ENCODE measurements around the gene MUC22. TPM values are rescaled to one million over a fixed set of nuclear protein-coding genes. Genes with fewer than 3 reads are reported as not detected.
"Not testable (repeated sequence)": the region's sequence is repeated elsewhere in the genome, so short reads cannot be mapped to it uniquely, and the experiment has no call there.

Gene MUC22
- total RNA-seq, 2 experiments from 2014 or later: not detected

GRCh38 chr6:31033075-31033474, 22.8 kb downstream of the MUC22 start:
- no peak overlapping the region for H3K27ac Mint-ChIP-seq
- CTCF ChIA-PET: no interaction called here
- no peak overlapping the region for H3K4me3 Mint-ChIP-seq
- DNase-seq: no peak
- peaks cover 20% of the 10 kb centered on the region for H3K27me3 Mint-ChIP-seq
- POLR2A ChIA-PET: no interaction called here
- no peaks in the 10 kb centered on the region for H3K4me1 Mint-ChIP-seq
- H3K9me3 Mint-ChIP-seq: no peaks in the 10 kb centered on the region
- no peaks in the 10 kb centered on the region for H3K36me3 Mint-ChIP-seq (ENCODE audit: low read depth)

DNA sequence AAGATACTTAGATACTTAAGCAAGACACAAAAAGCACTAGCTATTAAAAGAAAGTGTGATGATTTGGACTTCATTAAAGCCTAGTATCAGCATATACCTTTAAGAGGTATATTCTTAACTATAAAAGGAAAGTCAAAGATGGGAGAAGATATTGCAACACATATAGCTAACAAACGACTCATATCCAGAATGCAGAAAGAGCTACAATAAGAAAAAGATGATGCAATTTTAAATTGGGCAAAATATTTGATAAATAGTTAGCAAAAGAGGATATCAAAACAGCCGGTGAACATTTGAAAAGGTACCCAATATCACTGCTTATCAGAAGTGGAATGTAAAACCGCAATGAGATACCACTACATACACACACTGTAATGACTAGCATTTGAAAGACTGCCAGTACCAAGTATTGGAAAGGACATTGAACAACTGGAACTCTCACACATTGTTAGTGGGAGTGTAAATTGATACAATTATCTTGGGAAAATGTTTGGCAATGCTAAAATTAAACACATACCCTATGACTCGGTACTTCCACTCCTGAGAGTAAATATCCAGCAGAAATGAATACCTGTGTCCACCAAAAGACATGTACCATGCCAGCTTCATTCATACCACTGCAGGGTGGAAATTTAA, 25.7 kb downstream of the MUC22 start:
- ChIA-PET POLR2A (no interaction called here), CTCF (interaction anchor here (0.6 to 1.0 kb wide), 3 partner anchors 8 to 120 kb away, joined by 3 to 4 read pairs (median 3); no protein-coding TSS in a partner anchor)
- no peaks in the 10 kb centered on the region for H3K9me3 Mint-ChIP-seq
- no peak overlapping the region for H3K4me3 Mint-ChIP-seq
- H3K36me3 Mint-ChIP-seq (ENCODE audit: low read depth): no peaks in the 10 kb centered on the region
- H3K27ac Mint-ChIP-seq: no peak overlapping the region
- DNase-seq: no peak
- H3K27me3 Mint-ChIP-seq: peaks cover 23% of the 10 kb centered on the region
- H3K4me1 Mint-ChIP-seq: no peaks in the 10 kb centered on the region

- H3K9me3 Mint-ChIP-seq: no peaks in the 10 kb centered on the region
- H3K4me3 Mint-ChIP-seq: no peak overlapping the region
- no peaks in the 10 kb centered on the region for H3K36me3 Mint-ChIP-seq (ENCODE audit: low read depth)
- H3K27me3 Mint-ChIP-seq: peaks cover 24% of the 10 kb centered on the region
- H3K4me1 Mint-ChIP-seq: no peaks in the 10 kb centered on the region
- POLR2A ChIA-PET: no interaction called here
- no peak overlapping the region for H3K27ac Mint-ChIP-seq
- CTCF ChIA-PET: no interaction called here
- DNase-seq: no peak
These were observed 26.9 kb downstream of the MUC22 start for GRCh38 chr6:31037169-31037568.

GRCh38 chr6:31037682-31038081, 27.4 kb downstream of the MUC22 start:
- ChIA-PET POLR2A (no interaction called here), CTCF (no interaction called here)
- Mint-ChIP-seq H3K9me3 (no peaks in the 10 kb centered on the region), H3K36me3 (ENCODE audit: low read depth) (no peaks in the 10 kb centered on the region), H3K27ac (no peak overlapping the region), H3K4me3 (no peak overlapping the region), H3K4me1 (no peaks in the 10 kb centered on the region), H3K27me3 (peaks cover 24% of the 10 kb centered on the region)
- DNase-seq: no peak

DNA sequence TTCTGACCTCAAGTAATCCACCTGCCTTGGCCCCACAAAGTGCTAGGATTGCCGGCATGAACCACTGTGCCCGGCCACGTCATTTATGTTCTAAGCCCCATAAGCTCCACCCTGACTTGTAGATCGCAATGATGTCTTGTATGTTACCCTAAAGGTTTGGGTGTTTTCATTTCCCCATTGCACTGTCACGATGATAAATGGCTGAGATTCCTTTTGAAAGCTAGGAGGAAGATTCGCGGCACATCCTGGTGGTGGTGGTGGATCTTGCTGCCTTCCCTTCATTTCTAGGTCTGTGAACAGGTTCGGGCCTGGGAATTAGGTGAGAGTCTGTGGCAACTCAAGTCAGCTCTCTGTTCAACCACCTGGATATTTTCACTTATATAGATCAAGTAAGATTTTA, 28.3 kb downstream of the MUC22 start:
- Mint-ChIP-seq H3K27ac (no peak overlapping the region), H3K27me3 (peaks cover 23% of the 10 kb centered on the region), H3K4me1 (no peaks in the 10 kb centered on the region), H3K4me3 (no peak overlapping the region), H3K36me3 (ENCODE audit: low read depth) (no peaks in the 10 kb centered on the region), H3K9me3 (no peaks in the 10 kb centered on the region)
- no peak for DNase-seq
- POLR2A ChIA-PET: no interaction called here
- CTCF ChIA-PET: no interaction called here

DNA sequence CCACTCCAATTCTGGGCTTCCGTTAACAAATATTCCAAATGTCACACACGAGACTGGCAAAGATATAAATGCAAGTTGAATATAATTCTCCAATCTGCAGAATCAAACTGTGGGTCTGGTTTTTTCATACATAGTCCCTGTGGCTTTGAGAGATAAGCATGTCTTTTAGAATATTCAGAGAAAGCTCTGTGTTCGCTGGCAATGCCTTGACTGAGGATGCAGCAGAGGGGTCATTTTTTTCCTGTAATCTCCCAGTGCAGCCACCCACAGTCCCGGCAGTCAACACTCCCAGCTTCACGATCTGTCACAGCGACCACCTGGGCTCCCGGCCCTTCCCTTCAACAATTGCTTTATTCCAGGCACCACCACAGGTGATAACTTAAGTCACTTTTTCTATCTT, 30.5 kb downstream of the MUC22 start:
- POLR2A ChIA-PET: no interaction called here
- CTCF ChIA-PET: interaction anchor here (0.5 to 0.7 kb wide), 2 partner anchors 307 to 497 kb away, joined by 3 read pairs; no protein-coding TSS in a partner anchor
- no peaks in the 10 kb centered on the region for H3K4me1 Mint-ChIP-seq

GRCh38 chr6:31041372-31041974, 31.2 kb downstream of the MUC22 start:
- Mint-ChIP-seq H3K4me3 (no peak overlapping the region), H3K9me3 (no peaks in the 10 kb centered on the region), H3K4me1 (no peaks in the 10 kb centered on the region), H3K36me3 (ENCODE audit: low read depth) (no peaks in the 10 kb centered on the region), H3K27me3 (peaks cover 27% of the 10 kb centered on the region), H3K27ac (no peak overlapping the region)
- ChIA-PET POLR2A (no interaction called here), CTCF (interaction anchor here (1.5 kb wide), 1 partner anchor 39 kb away, joined by 4 read pairs; no protein-coding TSS in a partner anchor)
- no peak for DNase-seq

More for the DNA sequence above, 30.5 kb downstream of the MUC22 start:
- no peaks in the 10 kb centered on the region for H3K36me3 Mint-ChIP-seq (ENCODE audit: low read depth)
- DNase-seq: no peak
- H3K4me3 Mint-ChIP-seq: no peak overlapping the region
- no peak overlapping the region for H3K27ac Mint-ChIP-seq
- no peaks in the 10 kb centered on the region for H3K9me3 Mint-ChIP-seq
- H3K27me3 Mint-ChIP-seq: peaks cover 26% of the 10 kb centered on the region

GRCh38 chr6:31042806-31043205, 32.5 kb downstream of the MUC22 start:
- ChIA-PET POLR2A (no interaction called here), CTCF (interaction anchor here (0.7 to 2.3 kb wide), 3 partner anchors 44 to 357 kb away, joined by 5 to 7 read pairs (median 6); partner anchors contain the start of gene VARS2)
- Mint-ChIP-seq H3K4me1 (no peaks in the 10 kb centered on the region), H3K27me3 (peaks cover 30% of the 10 kb centered on the region), H3K4me3 (no peak overlapping the region), H3K9me3 (no peaks in the 10 kb centered on the region), H3K36me3 (ENCODE audit: low read depth) (no peaks in the 10 kb centered on the region), H3K27ac (no peak overlapping the region)
- DNase-seq: no peak

- ChIA-PET POLR2A (no interaction called here), CTCF (no interaction called here)
- Mint-ChIP-seq H3K27ac (no peak overlapping the region), H3K9me3 (no peaks in the 10 kb centered on the region), H3K36me3 (ENCODE audit: low read depth) (no peaks in the 10 kb centered on the region), H3K27me3 (peaks cover 39% of the 10 kb centered on the region), H3K4me3 (no peak overlapping the region), H3K4me1 (no peaks in the 10 kb centered on the region)
- no peak for DNase-seq
These were observed 37.8 kb downstream of the MUC22 start for GRCh38 chr6:31048099-31048498.

GRCh38 chr6:31049518-31049917, 39.2 kb downstream of the MUC22 start:
- no peaks in the 10 kb centered on the region for H3K4me1 Mint-ChIP-seq
- no peaks in the 10 kb centered on the region for H3K36me3 Mint-ChIP-seq (ENCODE audit: low read depth)
- H3K27me3 Mint-ChIP-seq: peaks cover 42% of the 10 kb centered on the region
- no peaks in the 10 kb centered on the region for H3K9me3 Mint-ChIP-seq
- no peak for DNase-seq
- no peak overlapping the region for H3K4me3 Mint-ChIP-seq
- H3K27ac Mint-ChIP-seq: no peak overlapping the region
- ChIA-PET POLR2A (no interaction called here), CTCF (interaction anchor here (0.6 kb wide), 1 partner anchor 8 kb away, joined by 4 read pairs; no protein-coding TSS in a partner anchor)

DNA sequence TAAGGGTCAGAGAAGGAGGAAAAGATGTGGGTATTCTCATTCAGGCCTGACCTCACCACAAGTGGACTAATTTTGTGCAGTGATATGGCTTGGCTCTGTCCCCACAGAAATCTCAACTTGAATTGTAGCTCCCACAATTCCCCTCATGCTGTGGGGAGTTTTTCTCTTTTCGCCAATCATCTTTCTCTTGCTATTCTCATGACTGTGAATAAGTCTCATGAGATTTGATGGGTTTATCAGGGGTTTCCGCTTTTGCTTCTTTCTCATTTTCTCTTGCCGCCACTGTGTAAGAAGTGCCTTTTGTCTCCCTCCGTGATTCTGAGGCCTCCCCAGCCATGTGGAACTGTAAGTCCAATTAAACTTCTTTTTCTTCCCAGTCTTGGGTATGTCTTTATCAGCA, 42.9 kb downstream of the MUC22 start:
- POLR2A ChIA-PET; H3K4me3 Mint-ChIP-seq; H3K27ac Mint-ChIP-seq; H3K4me1 Mint-ChIP-seq; DNase-seq; CTCF ChIA-PET; H3K9me3 Mint-ChIP-seq; H3K36me3 Mint-ChIP-seq (ENCODE audit: low read depth): not testable (repeated sequence)
- H3K27me3 Mint-ChIP-seq: peaks cover 30% of the 10 kb centered on the region

- Mint-ChIP-seq H3K4me1 (peaks cover 6% of the 10 kb centered on the region), H3K27ac (no peak overlapping the region), H3K4me3 (no peak overlapping the region), H3K36me3 (ENCODE audit: low read depth) (no peaks in the 10 kb centered on the region), H3K27me3 (peaks cover 26% of the 10 kb centered on the region), H3K9me3 (no peaks in the 10 kb centered on the region)
- DNase-seq: no peak
- ChIA-PET CTCF (no interaction called here), POLR2A (no interaction called here)
These were observed 43.6 kb downstream of the MUC22 start for GRCh38 chr6:31053873-31054272.

DNA sequence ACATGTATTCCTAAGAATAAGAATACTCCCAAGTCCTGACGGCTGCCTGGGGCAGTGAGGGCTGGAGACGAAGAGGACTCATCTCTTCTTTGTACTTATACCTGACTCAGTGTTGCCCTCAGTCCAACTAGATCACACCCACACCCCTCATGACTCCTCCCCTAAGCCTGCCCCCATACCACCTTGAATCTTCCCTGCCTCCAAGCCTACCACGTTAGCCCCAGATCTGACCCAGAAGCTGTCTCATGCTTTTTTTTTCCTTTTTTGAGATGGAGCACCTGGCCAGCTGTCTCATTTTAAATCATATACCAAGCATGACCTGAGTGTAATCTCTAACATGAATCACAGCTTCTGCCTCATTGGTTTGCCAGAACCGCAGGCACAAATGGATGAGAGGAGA, 45.2 kb downstream of the MUC22 start:
- no peak for DNase-seq
- no peak overlapping the region for H3K27ac Mint-ChIP-seq
- no peaks in the 10 kb centered on the region for H3K9me3 Mint-ChIP-seq
- ChIA-PET POLR2A (no interaction called here), CTCF (interaction anchor here (1.4 kb wide), 1 partner anchor 140 kb away, joined by 4 read pairs; no protein-coding TSS in a partner anchor)
- H3K4me1 Mint-ChIP-seq: peaks cover 6% of the 10 kb centered on the region
- no peaks in the 10 kb centered on the region for H3K36me3 Mint-ChIP-seq (ENCODE audit: low read depth)
- H3K27me3 Mint-ChIP-seq: peaks cover 21% of the 10 kb centered on the region
- H3K4me3 Mint-ChIP-seq: no peak overlapping the region

DNA sequence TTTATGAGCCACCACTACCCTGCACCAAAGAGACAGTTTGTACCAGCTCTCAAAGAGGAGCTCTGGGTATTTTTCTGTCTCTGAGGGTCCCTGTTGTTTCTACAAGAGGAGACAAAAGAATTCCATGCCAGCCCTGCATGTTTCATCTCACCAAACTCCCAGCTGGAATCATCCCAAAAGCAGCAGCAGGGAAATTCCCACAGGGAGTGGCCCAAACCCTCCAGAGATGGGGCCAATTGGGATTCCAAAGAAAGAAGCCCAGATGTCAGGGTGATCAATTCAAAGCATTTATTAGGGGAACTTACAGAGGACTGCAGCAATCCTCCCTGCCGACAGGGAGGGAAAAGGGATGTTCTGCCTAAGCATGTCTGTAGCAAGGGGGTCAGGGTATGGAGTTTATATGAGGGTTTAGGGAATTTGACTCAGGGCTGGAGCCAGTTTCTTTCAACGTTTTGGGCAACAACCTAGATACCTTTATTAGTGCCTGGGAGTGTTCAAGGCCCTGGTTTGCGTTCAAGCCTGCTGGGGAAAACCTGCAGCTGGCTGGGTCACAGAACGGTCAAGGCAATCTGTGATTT, 47.2 kb downstream of the MUC22 start:
- Mint-ChIP-seq H3K27me3 (peaks cover 24% of the 10 kb centered on the region), H3K4me1 (peaks cover 6% of the 10 kb centered on the region), H3K27ac (no peak overlapping the region), H3K4me3 (no peak overlapping the region), H3K36me3 (ENCODE audit: low read depth) (no peaks in the 10 kb centered on the region), H3K9me3 (no peaks in the 10 kb centered on the region)
- ChIA-PET CTCF (interaction anchor here (0.7 to 1.0 kb wide), 2 partner anchors 8 to 22 kb away, joined by 4 read pairs; no protein-coding TSS in a partner anchor), POLR2A (no interaction called here)
- no peak for DNase-seq
